HG02678 (cell line): Measurements from ENCODE around the gene STX4.
A peak's percentile ranks its signal among the peaks of the same experiment; 100 is the strongest.
"Not testable (repeated sequence)": the region's sequence is repeated elsewhere in the genome, so short reads cannot be mapped to it uniquely, and the experiment has no call there.

Experiments
- ATAC-seq: cut with Tn5 transposase; IDR thresholded peaks from one replicate; pipeline ENCODE4 v1.9.1; 2021; ENCODE audit warnings: mild to moderate bottlenecking, moderate library complexity; ENCODE audit not compliant: unreplicated experiment

STX4 gene

GRCh38 chr16:31013292-31013691 lies 20.1 kb upstream of the STX4 start:
- ATAC-seq = not testable (repeated sequence)

- ATAC-seq = no peak
Measured at GRCh38 chr16:31016018-31016417, 17.3 kb upstream of the STX4 start.

- ATAC-seq = not testable (repeated sequence)
Measured at GRCh38 chr16:31017756-31018155, 15.6 kb upstream of the STX4 start.

DNA sequence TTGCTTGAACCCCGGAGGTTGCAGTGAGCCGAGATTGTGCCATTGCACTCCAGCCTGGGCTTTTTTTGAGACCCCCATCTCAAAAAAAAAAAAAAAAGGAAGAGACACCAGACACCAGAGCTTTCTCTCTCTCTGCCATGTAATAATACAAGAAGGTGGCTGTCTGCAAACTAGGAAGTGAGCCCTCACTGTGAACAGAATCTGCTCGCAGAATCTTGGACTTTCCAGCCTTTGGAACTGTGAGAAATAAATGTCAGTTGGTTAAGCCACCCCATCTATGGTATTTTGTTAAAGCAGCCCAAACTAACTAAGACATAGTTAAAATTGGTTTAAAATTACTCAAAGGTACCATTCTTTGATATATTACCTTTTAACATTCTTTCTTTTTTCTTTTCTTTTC lies 12.8 kb upstream of the STX4 start:
- ATAC-seq = no peak

- no peak for ATAC-seq
Measured at GRCh38 chr16:31022544-31023251, 10.7 kb upstream of the STX4 start.

DNA sequence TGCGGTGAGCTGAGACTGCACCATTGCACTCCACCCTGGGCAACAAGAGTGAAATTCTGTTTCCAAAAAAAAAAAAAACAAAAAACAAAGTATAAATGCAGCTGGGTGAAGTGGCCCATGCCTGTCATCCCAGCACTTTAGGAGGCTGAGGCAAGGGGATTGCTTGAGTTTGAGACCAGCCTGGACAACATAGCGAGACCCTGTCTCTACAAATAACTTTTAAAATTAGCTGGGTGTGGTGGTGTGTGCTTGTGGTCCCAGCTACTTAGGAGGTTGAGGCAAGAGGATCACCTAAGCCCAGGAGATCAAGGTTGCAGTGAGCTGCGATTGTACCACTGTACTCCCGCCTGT lies 10.1 kb upstream of the STX4 start:
- no peak for ATAC-seq

GRCh38 chr16:31023627-31024226 lies 9.6 kb upstream of the STX4 start:
- no peak for ATAC-seq

DNA sequence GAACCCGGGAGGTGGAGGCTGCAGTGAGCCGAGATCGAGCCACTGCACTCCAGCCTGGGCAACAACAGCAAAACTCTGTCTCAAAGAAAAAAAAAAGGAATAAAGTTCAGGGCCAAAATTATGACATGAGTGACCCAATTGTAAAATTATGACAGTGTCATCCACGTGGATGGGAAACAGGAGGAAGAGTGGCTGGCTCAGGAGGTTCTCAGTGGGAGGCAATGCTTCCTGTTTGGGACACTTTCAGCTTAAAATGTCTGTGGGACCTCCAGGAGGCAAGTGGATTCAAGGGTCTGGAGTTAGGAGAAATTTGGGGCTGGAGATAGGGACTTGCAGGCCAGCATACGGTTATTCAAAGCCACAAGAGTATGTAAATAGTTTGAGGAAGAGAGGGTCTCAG lies 8.0 kb upstream of the STX4 start:
- ATAC-seq = no peak

GRCh38 chr16:31029272-31029671 lies 4.1 kb upstream of the STX4 start:
- ATAC-seq = no peak

- no peak for ATAC-seq
Measured at GRCh38 chr16:31031276-31031675, 2.1 kb upstream of the STX4 start.

DNA sequence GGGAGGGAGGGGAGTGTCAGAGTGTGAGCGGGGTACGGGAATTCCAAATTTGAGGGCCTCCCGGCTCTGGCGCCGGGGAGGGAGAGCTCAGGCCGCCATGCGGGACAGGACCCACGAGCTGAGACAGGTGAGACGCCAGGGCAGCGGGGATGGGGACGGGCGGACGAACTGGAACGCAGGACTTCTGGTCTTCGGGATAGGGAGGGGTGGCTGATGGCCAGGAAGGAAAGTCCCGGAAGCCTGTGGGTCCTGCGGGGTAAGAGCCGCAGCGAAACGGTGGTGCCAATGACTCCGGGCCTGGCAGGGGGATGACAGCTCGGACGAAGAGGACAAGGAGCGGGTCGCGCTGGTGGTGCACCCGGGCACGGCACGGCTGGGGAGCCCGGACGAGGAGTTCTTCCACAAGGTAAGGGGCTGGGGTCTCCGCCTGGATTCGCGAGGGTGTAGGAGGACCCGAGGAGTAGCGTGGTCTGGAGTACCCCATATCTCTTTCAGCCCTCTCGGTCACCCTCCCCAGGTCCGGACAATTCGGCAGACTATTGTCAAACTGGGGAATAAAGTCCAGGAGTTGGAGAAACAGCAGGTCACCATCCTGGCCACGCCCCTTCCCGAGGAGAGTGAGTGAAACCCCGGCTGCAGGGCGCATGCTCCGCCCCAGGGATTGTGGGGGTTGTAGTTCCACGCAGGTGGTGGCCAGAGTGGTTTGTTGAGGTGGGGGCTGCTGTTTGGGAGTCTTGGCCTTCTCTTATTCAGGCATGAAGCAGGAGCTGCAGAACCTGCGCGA lies 543 bp downstream of the STX4 start:
- ATAC-seq = peak; percentile 43

DNA sequence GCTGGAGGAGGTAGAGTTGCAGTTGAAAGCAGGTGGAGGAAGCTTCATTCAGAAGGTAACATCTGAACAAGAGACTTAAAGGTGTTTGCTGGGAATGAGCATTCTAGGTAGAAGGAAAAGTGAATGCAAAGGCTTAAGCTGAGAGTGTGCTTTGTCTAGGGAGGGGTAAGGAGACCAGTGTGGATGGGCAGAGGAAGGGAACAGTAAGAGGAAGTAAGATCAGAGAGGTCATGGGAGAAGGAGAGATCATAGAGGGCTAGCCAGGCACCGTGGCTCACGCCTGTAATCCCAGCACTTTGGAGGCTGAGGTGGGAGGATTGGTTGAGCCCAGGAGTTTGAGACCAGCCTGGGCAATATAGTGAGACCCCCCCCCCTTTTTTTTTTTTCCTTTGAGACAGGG lies 3.3 kb downstream of the STX4 start:
- ATAC-seq = no peak

- no peak for ATAC-seq
Measured at GRCh38 chr16:31038993-31039392, 5.6 kb downstream of the STX4 start.

DNA sequence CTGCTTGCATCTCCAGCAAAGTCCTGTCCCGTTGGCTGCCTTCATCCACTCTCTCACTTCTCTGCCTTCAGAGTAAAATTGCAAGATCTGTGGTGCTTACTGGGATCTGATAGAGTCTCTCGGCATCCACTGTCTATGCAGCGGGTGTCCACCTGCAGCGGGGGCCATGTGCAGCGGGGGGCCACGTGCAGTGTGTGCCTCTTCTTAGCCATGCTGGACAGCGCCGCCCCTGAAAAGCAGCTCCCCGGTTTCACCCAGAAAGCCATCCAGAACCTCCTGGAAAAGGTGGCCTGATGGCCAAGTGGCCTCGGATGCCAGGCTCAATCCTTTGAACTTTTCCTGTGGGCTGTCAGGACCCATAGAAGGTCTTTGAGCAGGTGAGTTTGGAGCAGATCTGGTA lies 9.5 kb downstream of the STX4 start:
- ATAC-seq = no peak

DNA sequence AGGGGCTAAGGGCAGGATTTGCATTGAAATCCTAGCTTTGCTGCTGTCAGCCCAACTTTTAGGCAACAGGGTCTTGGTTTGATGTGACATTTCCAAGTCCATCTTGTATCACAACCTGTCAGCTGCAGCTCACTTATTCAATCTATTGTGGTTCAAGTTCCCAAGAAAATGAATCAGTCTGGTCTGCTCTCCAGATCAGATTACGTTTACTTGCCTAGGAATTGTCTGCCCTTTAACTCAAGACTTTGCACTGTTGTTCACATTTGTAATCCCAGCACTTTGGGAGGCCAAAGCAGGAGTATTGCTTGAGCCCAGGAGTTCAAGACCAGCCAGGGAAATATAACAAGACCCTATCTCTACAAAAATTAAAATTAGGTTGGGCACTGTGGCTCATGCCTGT lies 10.0 kb downstream of the STX4 start:
- no peak for ATAC-seq

- no peak for ATAC-seq
Measured at GRCh38 chr16:31043898-31044481, 10.6 kb downstream of the STX4 start.

DNA sequence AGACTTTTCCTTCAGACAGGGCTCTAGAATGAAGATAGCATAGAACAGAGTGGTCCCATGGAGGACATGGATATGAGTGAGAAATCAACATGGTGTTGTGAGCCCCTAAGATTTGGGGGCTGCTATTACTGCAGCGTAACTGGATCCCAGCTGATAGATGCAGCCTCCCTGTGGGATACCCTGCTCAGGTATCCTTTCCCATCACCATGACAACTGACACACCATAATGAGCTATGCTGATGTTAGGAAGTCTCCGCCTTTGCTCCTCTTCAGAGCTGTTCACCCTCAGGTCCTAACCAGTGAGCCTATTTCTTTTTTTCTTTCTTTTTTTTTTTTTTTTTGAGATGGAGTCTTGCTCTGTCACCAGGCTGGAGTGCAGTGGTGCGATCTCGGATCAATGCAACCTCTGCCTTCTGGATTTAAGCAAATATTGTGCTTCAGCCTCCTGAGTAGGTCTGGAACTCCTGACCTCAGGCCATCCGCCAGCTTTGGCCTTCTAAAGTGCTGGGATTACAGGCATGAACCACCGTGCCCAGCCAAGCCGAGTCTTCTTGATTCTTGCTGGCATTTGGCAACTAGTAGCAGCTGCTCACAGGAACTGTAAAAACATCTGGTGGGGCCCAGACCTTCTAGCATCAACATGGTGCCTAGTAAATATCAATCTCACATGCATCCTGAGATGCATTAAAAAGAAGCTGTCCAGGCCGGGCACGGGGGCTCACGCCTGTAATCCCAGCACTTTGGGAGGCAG lies 17.1 kb downstream of the STX4 start:
- ATAC-seq = no peak

- ATAC-seq = no peak
Measured at GRCh38 chr16:31052114-31052513, 18.8 kb downstream of the STX4 start.

DNA sequence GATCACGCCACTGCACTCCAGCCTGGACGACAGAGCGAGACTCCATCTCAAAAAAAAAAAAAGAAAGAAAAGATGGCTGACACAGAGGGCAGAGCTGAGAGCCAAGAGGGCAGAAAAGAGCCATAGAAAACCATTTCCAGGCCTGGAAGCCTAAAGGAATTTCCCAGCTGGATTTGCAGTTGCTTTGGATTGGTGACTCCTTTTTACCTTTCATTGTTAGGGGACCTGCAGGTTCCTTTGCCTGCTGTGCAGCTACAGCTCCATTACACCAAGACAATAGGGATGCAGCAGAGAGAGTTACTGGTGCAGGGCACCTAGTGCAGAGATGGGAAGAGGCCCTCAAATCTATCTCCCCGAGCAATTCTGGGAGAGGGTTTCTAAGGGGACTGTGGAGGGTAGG lies 22.3 kb downstream of the STX4 start:
- no peak for ATAC-seq

DNA sequence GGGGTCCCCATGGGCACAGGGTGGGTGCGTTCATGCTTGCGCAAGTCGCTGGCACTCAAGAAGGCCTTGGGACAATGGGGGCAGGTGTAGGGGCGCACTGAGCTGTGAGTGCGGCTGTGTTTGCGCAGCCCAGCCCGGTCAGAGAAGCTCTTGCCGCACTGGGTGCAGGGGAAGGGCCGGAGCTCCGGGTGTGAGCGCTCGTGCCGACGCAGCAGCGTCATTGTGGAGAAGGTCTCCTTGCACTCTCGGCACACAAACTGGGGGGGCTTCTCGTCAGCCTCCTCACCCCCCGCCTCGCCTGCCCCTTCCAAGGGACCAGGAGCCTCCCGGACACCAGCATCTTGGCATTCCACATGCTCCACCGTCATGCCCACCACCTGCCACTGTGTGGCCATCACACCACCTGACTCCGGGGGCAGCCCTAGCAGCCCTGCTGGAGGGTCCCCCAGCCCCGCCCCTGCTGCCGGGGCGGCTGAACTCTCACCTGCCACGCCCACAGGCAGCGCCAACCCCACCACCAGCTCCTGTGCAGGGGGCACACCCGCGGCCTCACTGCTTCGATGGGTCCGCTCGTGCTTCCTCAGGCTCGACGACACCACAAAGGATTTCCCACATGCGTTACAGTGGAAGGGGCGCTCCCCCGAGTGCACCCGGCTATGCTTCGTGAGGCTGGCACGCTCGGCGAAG lies 27.9 kb downstream of the STX4 start:
- ATAC-seq = no peak
